ENCODE results near the gene BTBD2.
A peak's percentile ranks its signal among the peaks of the same experiment; 100 is the strongest.

BTBD2 gene

DNA sequence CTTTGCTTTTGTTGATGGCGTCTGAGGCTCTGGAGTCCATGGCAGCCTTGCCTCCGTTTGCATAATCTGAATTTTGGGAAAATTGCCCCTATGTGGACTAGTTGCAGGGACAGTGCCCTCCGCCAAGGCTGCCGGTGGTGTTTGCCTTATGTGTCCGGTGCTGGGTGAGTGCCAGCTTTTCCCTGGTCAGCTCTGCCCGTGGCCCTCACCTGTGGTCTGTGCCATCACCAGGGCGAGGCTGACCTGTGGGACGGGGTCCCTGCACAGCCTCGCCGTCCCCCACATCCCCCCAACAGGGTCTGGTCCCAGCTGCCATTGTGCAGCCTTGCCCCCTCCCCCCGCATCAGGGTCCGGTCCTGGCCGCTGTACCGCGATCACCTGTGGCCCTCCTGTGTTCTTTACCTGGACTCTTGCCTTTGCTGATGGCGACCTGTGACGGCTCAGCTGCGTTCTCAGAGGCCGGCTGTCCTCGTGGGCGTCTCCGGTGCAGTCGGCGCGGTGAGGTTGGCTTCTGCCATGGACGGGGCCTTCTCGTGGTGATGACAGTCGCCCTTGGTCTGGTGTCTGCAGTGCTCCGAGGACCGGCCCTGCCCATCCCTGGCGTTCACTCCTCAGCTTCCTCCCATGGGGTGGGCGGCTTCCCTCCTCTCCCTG, 61.9 kb downstream of the BTBD2 start:
- no peak overlapping the region for H3K4me3 ChIP-seq (ENCODE audit: low read length)
- DNase-seq (ENCODE audit: low read depth, low spot score) = no peak

DNA sequence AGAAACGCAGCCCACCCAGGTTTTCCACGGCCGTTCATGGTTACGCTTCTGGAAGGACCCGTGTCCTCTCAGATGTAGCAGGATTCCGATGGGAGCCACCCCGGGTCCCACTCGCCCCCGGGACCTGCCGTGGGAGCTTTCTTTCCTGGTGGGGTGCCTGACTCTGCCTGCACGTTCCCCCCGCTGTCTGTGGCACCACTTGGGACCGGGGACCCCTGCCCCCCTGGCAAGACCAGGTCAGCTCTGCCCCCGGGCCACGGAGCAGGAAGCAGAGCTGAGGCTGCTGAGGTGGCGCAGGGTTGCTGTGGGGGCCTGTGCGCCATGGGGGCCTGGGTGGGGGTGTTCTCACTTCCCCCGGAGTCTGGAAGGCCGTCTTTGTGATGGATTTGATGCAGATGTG, 62.5 kb downstream of the BTBD2 start:
- DNase-seq (ENCODE audit: low read depth, low spot score) = no peak
- H3K4me3 ChIP-seq (ENCODE audit: low read length) = no peak overlapping the region

DNA sequence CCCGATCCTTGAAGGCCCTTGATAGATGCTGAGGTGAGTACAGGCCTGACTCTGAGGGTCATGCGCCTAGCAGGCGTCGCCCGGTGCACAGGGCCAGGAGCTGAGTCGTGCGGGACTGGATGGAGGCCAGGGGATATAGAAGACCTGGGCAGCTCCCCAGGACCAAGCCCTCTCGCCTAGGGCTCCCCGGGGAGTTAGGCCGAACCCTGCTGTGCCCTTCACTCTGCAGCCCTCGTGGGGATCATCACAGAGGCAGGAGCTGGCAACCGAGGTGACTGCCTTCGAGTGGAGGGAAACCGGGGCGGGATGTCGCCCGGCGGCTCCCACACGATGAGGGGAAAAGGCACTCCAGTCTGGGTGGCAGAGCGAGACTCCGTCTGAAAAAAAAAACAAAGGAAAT, 62.9 kb downstream of the BTBD2 start:
- no peak overlapping the region for H3K4me3 ChIP-seq (ENCODE audit: low read length)
- no peak for DNase-seq (ENCODE audit: low read depth, low spot score)

DNA sequence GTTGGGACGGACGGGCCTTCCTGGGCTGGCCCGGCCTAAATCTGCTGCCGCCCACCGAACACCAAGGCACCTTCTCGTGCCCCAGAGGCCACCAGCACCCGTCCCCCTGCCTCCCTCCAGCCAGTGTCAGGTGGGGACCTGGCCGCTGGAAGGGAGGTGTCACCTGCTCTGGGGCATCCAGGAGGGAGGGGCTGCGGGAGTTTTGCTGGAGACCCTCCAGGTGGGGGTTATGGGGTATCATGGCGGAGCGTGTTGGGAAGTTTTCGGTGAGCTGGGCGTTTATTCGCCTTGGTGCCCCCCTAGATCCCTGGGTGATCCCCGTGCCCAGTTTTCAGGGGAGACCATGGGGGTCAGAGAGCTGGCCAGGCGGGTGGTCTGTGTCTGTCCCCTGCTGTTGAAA, 64.9 kb downstream of the BTBD2 start:
- no peak for DNase-seq (ENCODE audit: low read depth, low spot score)
- H3K4me3 ChIP-seq (ENCODE audit: low read length) = no peak overlapping the region

DNA sequence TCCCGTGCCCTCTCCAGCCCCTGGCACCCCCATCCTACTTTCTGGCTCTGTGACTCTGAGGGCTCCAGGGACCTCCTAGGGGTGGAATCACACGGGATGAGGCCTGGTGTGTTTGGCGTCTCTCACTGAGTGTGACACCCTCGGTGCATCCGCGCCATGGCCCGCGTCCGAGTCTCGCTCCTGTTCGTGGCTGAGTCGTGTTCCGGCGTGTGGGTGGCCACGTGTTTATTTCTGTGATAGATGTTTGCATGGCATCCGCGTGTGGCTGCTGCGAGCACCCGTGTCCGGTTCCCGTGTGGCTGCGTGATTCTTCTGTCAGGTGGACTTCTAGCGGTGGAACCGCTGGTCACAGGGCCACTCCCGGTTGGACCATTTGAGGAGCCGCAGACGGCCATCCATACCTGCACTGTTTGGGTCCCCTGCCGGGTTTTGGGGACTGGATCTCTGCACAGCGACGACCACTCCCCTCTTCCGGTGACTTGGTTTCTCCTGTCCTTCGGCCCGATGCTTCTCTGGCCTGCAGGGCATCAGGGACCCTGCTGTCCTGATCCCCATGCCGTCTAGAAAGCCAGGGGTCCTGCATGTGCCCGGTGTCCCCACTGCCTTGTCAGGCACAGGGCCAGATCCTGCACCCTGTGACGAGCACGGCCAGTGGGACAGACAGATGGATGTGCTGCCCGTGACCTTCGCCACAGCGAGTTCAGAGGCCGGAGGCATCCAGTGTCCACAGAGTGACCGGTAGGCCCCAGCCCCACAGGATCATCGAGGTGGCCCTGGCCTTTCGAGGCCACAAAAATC, 66.0 kb downstream of the BTBD2 start:
- H3K4me3 ChIP-seq (ENCODE audit: low read length) = no peak overlapping the region
- no peak for DNase-seq (ENCODE audit: low read depth, low spot score)

DNA sequence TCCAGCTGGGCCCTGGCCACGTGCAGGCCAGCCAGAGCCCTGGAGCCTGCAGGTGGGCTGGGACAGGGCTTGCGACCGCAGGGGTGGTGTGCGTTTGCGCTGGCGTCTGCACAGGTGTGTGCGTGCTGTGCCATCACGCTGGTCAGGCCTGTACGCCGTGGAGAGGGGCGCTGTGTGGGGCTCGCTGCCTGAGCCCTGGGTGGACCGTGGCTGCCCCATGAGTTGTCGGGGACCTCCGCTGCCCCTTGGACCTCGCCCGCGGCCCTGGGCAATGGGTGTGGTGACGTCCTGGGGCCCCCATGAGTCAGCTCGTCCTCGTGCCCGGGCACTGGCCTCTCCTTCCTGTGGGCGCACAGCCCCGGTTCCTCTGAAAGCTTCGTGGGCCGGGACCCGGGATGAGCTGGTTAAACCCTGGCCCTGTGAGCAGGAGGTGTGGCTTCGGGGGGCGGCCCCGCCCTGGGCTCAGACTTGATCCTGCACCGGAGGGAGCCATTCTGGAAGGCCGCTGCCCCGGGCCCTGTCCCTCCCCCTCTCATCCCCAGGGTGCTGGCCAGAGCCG, 67.8 kb downstream of the BTBD2 start:
- no peak overlapping the region for H3K4me3 ChIP-seq (ENCODE audit: low read length)
- no peak for DNase-seq (ENCODE audit: low read depth, low spot score)

DNA sequence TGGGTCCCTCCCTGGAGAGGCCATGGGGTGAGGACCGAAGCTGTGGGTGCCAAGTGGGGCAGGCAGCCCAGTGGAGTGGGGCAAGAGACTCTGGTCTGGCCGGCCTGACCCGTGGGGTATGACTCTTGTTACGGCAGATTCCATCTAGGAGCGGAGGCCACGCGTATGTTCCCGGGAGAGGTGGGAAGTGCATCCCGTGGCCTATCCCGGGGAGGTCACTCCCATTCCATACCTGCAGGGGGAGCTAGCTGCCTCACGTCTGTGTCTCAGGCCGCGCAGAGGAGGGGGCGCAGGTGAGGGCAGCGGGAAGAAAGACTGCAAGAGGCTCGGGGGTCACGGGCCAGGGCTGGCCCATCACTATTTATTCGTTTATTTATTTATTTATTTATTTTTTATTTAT, 69.6 kb downstream of the BTBD2 start:
- DNase-seq (ENCODE audit: low read depth, low spot score) = no peak
- H3K4me3 ChIP-seq (ENCODE audit: low read length) = no peak overlapping the region

DNA sequence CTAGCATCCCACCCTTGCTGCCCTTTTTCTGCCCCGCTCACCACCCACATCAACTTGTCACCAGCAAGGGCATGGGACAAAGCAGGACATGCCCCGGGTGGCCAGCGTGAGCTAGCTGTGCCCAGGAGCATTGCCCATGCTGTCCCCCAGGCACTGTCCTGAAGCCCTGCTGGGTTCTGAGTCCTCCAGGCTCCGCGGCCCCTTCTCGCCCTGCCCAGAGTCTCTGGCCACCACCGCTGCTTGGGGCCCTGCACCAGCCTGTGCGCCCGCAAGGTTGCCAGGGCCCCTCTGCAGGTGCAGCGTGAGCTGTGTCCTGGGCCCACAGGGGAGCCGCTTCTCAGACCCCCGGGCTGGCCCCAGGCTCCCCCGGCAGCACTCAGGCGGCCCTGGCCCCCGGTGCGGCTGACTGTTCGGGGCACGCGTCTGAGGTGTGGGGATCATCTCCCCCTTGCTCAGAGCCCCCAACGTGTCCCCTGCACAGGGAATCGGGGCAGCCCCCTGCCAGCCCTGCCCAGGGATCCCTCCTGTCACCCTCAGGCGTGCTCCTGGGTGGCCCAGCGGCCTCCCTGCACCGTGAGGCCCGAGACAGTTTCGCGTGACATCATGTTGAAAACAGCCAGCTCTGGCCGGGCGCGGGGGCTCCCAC, 70.5 kb downstream of the BTBD2 start:
- H3K4me3 ChIP-seq (ENCODE audit: low read length) = no peak overlapping the region
- DNase-seq (ENCODE audit: low read depth, low spot score) = no peak

DNA sequence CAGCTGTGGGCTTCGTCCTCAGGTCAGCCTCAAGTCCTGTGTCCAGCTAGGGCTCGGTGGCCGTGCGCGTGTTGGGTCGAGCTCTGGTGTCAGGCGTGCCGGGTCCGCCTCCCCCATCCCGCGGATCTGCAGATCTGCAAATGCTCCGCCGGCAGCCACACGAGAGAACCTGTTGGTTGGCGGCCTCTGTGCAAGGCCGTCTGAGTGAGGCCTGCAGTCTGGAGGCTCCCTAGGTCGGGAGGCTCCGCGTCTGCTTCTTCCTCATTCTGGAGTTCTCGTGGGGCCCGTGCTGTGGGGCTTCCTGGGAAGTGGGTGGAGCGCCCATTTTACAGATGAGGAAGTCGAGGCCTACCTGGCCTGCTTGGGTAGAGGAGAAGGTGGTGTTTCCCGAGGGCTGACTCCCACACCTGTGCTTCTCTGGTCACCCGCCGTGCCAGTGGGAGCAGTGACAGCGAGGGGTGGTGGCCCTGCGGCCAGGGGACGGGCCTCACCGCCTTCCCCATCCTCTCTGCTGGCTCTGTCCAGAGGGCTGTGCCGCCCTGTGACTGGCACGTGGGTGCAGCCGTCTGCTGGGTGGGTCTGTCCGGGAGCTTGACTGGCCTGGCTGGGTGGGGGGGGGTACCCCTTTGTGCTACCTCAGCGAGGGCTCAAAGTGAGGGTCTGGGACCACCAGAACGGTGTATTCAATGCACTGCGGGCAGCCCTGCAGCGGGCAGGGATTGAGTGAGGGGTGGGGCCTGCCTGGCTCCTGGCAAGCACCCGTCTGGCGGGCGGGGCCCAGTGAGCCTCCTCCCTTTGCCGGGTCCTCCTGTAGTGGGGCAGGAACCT, 71.2 kb downstream of the BTBD2 start:
- H3K4me3 ChIP-seq (ENCODE audit: low read length) = no peak overlapping the region
- no peak for DNase-seq (ENCODE audit: low read depth, low spot score)

DNA sequence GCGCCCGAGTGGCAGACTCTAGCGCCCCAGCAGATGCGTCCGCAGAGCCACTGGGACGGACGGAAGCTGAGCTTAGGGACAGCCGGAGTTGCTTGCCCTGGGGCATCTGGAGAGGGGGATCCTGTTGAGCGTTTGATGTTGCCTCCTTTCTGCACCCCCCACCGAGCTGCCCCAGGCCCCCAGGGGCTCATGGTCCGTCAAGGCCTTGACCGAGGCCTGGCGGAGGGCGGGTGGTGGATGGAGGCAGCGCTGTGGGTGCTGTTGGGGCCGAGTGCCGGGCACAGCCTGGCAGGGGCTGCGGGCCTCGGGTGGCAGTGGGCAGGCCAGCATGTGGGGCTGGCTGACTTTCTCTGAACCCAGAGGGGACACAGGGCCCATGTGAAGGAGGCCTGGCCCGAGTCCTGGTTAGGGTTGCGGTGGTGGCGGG, 71.8 kb downstream of the BTBD2 start:
- no peak overlapping the region for H3K4me3 ChIP-seq (ENCODE audit: low read length)
- DNase-seq (ENCODE audit: low read depth, low spot score) = no peak

DNA sequence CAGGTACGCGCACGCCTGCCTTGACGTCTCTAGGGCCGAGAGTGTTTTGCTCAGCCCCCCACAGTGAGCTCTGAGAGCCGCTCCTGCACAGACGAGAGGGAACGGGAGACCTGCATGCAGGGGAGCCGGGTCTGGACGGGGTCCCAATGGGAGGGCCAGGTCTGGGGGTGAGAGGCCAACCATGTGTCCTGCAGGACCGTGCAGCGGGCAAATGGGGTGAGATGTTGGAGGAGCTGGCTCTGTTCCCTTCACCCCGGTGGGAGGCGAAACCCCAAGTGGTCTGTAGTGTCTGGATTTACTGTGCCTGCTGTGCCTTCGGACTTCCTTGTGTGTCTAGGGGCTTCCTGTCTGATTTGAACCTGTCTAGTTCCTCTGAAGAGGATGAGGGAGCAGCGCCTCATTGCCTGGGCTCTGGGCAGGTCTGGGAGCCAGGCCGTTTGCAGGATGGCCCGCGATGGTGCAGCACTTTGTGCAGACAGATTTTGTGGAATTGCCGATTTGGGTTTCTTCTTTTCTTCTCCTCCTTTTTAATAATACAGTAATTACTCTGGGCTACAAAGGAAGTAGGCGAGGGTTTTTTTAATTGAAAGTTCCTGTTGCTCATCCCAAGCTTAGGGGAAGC, 72.5 kb downstream of the BTBD2 start:
- no peak for DNase-seq (ENCODE audit: low read depth, low spot score)
- H3K4me3 ChIP-seq (ENCODE audit: low read length) = peak overlapping the region; percentile 87

DNA sequence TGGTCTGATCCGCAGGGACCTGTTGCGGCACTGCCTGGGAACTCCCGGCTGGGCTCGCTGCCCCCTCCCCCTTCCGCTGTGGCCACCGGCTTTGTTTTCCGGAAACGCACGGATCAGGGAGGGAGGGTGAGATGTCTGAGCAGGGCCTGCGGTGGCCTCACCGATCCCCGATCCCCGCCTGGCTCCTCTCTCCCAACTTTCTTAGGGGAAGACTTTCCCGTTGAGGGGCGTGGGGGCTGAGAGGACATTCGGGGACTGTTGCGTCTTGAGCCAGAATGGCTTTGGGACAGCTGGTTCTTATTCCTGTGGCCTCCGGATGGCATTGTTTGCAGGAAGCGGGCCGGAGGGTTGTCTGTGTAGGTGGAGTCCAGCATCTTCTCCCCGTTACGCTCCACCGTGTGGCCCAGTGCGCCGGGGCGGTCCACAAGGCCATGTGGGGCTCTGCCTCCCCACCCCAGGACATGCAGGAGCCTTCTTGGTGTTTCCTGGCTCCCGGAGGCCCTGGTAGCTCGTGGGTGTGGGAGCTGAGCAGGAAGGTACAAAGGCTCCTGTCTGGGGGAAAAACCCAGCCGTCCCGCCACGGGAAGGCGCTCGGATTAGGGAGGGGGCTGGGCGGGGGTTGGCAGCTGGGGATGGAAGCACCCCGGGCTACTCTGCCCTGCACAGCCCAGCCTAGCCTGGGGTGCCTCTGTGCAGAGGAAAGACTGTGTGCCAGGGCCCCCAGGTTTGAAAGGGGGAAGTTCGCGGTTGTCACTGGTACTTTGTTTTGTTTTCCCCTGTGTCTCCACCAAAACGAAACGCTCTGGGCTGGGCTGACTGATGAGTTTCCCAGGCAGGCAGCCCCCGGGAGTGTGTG, 73.2 kb downstream of the BTBD2 start:
- peak; percentile 59 for DNase-seq (ENCODE audit: low read depth, low spot score)

DNA sequence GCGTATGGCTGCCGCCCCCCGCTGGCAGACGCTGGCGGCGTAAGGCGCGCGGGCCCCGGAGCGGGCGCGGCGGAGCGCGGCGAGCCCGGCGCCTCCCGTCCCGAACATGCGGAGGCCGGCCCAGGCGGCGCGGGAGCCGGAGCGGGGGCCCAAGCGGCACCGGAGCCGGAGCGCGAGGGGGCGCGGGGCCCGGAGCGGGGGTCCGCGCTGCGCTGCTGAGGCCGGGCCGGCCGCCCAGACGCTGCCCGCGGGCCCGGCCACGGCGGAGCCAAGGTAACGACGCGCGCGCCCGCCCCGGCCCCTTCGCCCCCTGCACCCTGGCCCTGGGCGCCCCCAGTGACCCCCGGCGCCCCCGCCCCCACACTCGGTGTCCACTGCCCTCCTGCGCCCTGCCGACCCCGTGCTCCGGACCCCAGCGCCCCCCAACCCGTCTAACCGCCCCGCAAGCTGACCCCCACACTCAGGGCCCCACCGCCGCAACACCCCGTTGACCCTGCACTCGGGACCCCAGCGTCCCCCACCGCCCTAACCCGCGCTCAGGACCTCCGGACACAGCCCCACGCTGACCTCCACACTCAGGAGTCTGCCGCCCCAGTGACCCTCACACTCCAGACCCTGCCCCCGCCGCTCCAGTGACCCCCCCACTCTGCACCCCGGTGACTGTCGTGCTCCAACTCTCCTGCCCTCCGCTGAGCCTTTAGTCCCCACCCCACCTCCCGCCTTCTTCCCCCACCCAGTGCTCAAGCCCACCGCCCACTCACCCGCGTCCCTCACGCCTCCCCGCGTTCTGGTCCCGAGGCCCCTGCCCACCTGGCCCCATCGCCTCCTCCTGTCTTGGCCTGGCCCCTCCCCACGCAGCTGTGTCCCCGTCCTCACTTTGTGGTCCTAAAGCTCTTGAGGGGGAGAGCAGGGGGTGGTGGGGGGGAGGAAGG, 74.1 kb downstream of the BTBD2 start, which contains the start of gene CSNK1G2:
Gene CSNK1G2 (plus strand): TSS at position 27 of the 932 bp plus-strand sequence. CDS start 28,601 bp downstream, outside the sequence.
- no peak for DNase-seq (ENCODE audit: low read depth, low spot score)
- peak within 1 kb of the TSS; percentile 87 for H3K4me3 ChIP-seq (ENCODE audit: low read length)

More for the DNA sequence above, 73.2 kb downstream of the BTBD2 start:
- peak overlapping the region; percentile 87 for H3K4me3 ChIP-seq (ENCODE audit: low read length)

DNA sequence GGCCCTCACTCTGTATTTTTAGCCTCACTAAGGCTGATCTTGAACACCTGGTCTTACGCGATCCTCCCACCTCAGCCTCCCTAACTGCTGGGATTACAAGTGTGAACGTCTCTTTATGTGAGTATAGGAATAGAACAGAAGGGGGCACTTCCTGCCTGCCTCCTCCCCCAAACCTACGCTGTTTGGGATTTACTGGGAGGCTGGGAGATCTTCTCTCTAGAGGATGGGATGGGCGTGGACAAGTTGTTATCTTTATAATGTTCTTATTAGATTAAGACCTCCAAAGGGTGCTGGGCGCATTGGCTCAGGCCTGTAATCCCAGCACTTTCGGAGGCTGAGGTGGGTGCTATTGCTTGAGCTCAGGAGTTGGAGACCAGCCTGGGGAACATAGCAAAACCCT, 77.4 kb downstream of the BTBD2 start:
- DNase-seq (ENCODE audit: low read depth, low spot score) = no peak
- no peak overlapping the region for H3K4me3 ChIP-seq (ENCODE audit: low read length)

DNA sequence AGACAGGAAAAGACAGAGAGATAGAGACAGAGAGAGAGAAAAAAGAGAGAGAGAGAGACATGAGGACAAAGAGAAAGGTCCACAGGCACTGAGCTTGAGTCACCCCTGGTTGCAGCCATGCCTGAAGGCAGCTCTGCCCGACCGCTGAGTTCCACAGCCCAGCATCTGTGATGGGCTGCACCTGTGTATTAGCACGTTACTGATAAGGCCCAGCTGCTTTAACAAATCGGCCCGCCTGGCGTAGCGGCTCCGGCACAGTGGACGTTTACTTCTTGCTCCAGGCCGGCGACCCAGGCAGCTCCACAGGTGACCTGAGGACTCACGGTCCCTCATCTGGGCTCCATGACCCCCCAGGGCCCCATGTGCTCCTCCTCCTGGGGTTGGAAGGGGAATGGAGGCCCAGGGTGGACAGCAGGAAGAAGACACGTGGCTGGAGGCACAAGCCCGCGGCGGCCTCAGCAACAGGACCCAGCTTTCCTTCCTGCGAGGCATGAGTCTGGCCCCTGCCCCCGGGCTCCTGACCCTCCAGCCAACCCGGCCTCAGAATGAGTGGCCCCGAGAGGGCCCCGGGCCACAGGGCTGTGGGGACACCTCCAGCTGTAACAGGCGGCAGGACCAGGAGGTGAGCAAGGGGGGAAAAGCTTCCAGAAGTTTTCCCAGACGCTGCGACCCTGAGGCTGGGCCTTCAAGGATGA, 78.5 kb downstream of the BTBD2 start:
- no peak overlapping the region for H3K4me3 ChIP-seq (ENCODE audit: low read length)
- DNase-seq (ENCODE audit: low read depth, low spot score) = no peak

DNA sequence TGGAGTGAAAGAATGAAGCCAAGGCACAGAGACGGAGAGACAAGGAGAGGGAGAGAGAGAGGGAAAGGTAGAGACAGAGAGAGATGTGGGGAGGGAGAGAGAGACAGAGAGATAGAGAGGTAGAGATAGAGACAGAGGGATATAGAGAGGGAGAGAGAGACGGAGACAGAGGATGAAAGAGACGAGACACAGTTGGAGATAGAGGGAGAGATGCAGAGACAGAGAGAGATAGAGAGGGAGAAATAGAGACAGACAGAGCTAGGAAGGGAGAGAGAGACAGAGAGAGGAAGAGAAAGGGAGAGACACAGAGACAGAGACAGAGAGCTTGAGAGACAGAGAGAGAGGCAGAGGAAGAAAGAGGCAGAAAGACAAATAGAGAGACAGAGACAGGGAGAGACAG, 79.1 kb downstream of the BTBD2 start:
- DNase-seq (ENCODE audit: low read depth, low spot score) = no peak
- no peak overlapping the region for H3K4me3 ChIP-seq (ENCODE audit: low read length)
